Measurements from ENCODE around the gene OR1F1. TPM values are rescaled to one million over a fixed set of nuclear protein-coding genes. Genes with fewer than 3 reads are reported as not detected.

The OR1F1 gene
- total and polyA plus RNA-seq, 7 donors: not detected

DNA sequence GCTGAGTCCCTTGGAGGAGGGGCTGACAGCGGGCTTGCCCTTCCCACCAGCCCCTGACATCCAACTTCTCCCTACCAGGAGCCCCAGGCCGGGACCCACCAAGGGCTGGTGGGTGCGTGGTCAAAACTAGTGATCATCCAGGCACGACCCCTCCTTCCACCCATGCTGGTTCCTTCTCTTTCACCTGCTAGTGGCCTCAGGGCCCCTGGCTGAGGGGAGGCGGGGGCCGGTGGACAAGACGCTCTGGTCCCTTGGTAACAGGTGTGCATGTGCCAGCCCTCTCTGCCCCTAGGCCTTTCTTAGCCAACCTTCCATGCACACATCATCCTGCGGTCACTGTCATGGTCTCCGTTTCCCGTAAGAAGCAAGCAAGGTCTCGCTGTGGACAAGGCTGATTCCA is 44.8 kb upstream of the OR1F1 start:
- DNase-seq: no peak
- WGBS, 2 donors: 95 to 96% methylated on average over 11 of the region's 11 CpGs
- Histone ChIP-seq H3K4me3 (no peak overlapping the region), H3K27me3 (no peaks in the 10 kb centered on the region), H3K36me3 (peaks cover 7 to 49% (median 16%) of the 10 kb centered on the region in 4 donors), H3K9me3 (no peaks in the 10 kb centered on the region), H3K4me1 (no peaks in the 10 kb centered on the region), H3K27ac (no peak overlapping the region)
- TF ChIP-seq POLR2AphosphoS5 (IDR thresholded peaks at IDR 0.05) (no peak), POLR2A (IDR thresholded peaks at IDR 0.05) (no peak), EP300 (IDR thresholded peaks at IDR 0.05) (no peak), CTCF (IDR thresholded peaks at IDR 0.05) (no peak)
- intact Hi-C loops (cut with DNase I): no loop called here

DNA sequence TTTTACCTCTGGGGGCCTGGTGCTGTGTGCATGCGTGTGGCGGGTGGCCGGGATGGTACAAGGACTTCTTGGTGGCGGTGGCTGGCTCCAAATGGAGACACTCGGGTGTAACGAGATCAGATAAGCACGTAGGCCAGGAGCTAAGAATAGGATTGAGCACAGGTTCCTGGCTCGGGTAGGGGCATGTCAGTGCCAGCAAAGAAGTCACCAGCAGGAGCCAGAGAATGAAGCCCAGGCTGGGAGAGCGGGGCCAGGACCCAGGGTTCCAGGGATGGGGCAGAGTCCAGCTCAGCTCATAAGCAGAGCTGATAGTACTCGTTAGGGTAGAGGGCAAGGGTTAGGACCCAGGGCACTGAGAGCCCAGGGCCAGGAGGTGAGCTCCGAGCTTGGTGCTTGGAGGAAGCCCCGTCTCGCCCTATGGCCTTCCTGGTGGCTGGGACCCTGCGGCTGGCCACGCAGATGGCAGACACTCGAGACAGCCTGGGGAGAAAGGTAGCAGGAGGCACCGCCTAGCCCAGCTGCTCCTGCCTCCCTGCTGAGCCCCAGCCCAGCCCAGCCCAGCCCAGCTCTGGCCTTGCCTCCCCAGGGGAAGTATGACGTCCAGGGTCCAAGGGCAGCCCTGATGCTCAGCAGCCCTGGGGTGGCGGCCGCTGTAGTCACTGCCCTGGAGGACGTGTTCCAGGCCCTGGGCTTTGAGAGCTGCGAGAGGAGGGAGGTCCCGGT is 44.2 kb upstream of the OR1F1 start:
- DNase-seq: no peak
- intact Hi-C loops (cut with DNase I): no loop called here
- WGBS, 2 donors: 33 to 79% methylated on average over 23 of the region's 23 CpGs
- no peak for TF ChIP-seq POLR2AphosphoS5 (IDR thresholded peaks at IDR 0.05)
- no peak for TF ChIP-seq CTCF (IDR thresholded peaks at IDR 0.05)
- no peak for TF ChIP-seq EP300 (IDR thresholded peaks at IDR 0.05)
- TF ChIP-seq POLR2A (IDR thresholded peaks at IDR 0.05): no peak
- Histone ChIP-seq H3K27me3 (no peaks in the 10 kb centered on the region), H3K4me1 (no peaks in the 10 kb centered on the region), H3K27ac (no peak overlapping the region), H3K9me3 (no peaks in the 10 kb centered on the region), H3K36me3 (peaks cover 6 to 44% (median 14%) of the 10 kb centered on the region in 4 donors), H3K4me3 (no peak overlapping the region)

GRCh38 chr16:3144321-3144983 is 43.6 kb upstream of the OR1F1 start:
- Histone ChIP-seq H3K9me3 (no peaks in the 10 kb centered on the region), H3K4me1 (peaks cover 0 to 4% (median 3%) of the 10 kb centered on the region in 4 donors), H3K27ac (no peak overlapping the region), H3K27me3 (no peaks in the 10 kb centered on the region), H3K4me3 (no peak overlapping the region), H3K36me3 (peaks cover 0 to 37% (median 11%) of the 10 kb centered on the region in 4 donors)
- intact Hi-C loops (cut with DNase I): no loop called here
- 43 to 77% methylated on average over 18 of the region's 18 CpGs for WGBS, 2 donors
- peak; percentile 59 for DNase-seq
- TF ChIP-seq CTCF (IDR thresholded peaks at IDR 0.05) (no peak), POLR2AphosphoS5 (IDR thresholded peaks at IDR 0.05) (no peak), POLR2A (IDR thresholded peaks at IDR 0.05) (no peak), EP300 (IDR thresholded peaks at IDR 0.05) (no peak)

DNA sequence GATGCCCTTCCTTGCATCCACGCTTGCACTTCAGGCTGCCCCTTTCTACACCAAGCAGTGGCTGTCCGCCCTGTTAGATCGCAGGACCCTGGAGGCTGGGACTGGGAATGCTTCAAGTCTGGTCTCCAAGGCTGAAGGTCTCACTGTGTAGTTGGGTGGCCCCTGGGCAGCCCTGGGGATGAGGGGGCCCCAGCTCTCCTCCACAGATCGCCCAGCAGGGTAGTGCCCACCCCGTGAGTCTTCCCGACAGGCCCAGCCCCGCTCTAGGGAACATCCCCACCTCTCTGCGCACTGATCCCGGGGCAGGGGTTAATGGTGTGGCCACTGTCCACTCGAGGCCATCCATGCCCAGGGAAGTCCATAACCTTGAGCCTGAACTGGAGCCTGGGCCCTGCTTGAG is 42.9 kb upstream of the OR1F1 start:
- 86 to 88% methylated on average over 10 of the region's 10 CpGs for WGBS, 2 donors
- peak; percentile 50 for DNase-seq
- H3K27me3 ChIP-seq: no peaks in the 10 kb centered on the region

More for the DNA sequence above, 42.9 kb upstream of the OR1F1 start:
- intact Hi-C loops (cut with DNase I): no loop called here
- no peaks in the 10 kb centered on the region for H3K9me3 ChIP-seq
- no peak overlapping the region for H3K4me3 ChIP-seq
- H3K36me3 ChIP-seq: peaks cover 0 to 30% (median 11%) of the 10 kb centered on the region in 4 donors
- TF ChIP-seq POLR2A (IDR thresholded peaks at IDR 0.05) (no peak), POLR2AphosphoS5 (IDR thresholded peaks at IDR 0.05) (no peak), CTCF (IDR thresholded peaks at IDR 0.05) (no peak), EP300 (IDR thresholded peaks at IDR 0.05) (no peak)
- H3K27ac ChIP-seq: no peak overlapping the region
- peaks cover 0 to 11% (median 7%) of the 10 kb centered on the region in 4 donors for H3K4me1 ChIP-seq

All from sigmoid colon (tissue), 7 donors.